GM19023 (cell line): ENCODE measurements around the gene RASL12.
"Not testable (repeated sequence)": the region's sequence is repeated elsewhere in the genome, so short reads cannot be mapped to it uniquely, and the experiment has no call there.

Source experiments
- ATAC-seq: cut with Tn5 transposase; IDR thresholded peaks from one replicate; pipeline ENCODE4 v1.9.1; 2021; ENCODE audit warnings: mild to moderate bottlenecking, moderate library complexity; ENCODE audit not compliant: unreplicated experiment

RASL12 gene

DNA sequence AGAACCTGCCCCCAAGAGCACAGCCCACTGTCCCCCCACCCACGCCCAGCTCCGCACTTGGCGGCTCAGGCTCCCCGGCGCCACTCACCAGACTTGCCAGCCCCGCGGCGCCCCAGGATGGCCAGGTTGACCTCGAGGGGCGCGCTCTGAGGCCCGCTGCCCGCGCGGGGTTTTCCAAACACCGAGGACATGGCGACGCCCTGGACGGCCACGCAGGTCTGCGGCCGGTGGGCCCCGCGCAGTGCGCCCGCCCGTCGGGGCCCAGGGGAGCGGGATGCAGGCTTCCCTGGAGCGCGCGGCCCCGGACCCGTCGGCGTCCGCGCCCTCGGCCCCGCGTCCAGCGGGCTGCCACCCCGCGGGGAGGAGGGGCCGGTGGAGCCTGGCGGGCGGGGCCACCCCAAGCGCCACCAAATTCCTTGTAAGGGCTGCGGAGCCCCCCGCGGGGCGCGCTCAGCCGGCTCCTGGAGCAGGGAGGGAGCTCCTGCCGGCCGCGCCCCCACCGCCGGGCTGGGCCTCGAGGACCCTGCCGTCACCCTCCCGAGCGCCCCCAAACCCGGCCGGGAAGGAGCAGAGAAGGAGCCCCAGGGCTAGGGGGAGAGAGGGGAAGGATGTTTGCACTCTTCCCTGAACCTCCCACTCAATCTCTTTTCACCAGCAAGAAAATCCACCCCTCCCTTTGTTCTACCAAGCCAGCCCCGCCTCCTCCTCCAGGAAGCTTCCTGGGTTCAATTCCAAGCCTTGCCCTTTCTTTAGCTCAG lies at the start of gene RASL12:
TSS of gene RASL12 (minus strand) at position 347 of the 758 bp plus-strand sequence. CDS start at position 191, 156 bp downstream.
- no peak for ATAC-seq

GRCh38 chr15:65115542-65115941 lies 47.8 kb upstream of the RASL12 start:
- ATAC-seq, result no peak

DNA sequence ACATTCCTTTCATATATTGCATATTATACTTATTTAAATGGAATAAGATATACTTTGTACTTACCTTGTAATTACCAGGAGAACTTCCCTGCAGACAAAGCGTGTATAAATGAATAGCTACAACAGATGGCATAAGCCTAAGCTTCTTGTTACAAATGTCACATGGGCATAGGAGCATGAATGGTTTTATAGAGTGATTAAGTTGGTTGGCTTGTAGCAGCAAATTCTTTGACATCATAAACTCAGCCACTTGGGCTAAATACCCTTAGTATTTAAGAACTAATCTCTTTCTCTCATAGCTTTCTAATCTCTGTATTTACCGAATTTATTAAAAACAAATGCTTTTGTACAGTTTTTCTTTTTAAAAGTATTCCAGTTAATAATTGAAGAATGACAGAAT lies 47.3 kb upstream of the RASL12 start, which contains the start of gene UBAP1L:
TSS of gene UBAP1L (minus strand) at position 115 of the 400 bp plus-strand sequence. CDS start 8,985 bp downstream, outside the sequence.
- no peak for ATAC-seq

GRCh38 chr15:65110676-65111292 lies 43.0 kb upstream of the RASL12 start:
- no peak for ATAC-seq

DNA sequence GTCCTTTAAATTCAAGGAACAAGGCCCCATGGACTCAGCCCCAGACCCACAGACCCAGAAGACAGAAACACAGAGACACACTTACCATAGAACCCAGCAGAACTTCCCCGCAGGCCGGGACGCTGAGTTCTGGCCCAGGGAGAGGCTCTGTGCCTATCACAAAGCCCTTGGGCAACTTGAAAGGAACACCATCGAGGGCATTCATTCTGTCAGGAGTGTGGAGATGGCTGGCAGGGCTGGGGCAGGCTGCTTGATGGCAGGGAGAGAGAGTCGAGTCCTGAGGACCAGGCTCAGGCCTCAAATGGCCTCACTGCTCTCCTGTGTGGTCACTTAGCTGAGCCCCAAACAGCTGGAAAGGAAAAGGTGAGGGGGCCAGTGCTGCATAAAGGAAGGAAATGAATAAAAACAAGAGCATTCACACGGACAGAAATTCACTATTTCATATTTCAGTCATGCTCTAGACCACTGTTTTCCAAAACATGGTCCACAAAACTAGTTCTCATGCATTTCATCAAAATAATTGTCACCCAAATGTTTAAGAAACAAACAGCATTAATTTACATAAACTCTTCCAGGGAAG lies 38.3 kb upstream of the RASL12 start:
- ATAC-seq, result no peak

DNA sequence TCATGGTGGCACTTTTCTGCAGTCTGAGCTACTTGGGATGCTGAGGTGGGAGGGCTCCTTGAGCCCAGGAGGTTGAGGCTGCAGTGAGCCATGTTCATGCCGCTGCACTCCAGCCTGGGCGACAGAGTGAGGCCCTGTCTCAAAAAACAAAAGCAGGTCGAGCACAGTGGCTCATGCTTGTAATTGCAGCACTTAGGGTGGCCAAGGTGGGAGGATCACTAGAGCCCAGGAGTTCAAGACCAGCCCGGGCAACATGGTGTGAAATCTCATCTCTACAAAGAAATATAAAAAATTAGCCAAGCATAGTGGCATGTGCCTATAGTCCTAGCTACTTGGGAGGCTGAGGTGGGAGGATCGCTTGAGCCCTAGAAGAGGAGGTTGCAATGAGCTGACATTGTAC lies 37.2 kb upstream of the RASL12 start:
- no peak for ATAC-seq

- no peak for ATAC-seq
These were observed 35.1 kb upstream of the RASL12 start for GRCh38 chr15:65102912-65103311.

- ATAC-seq, result no peak
These were observed 34.3 kb upstream of the RASL12 start for GRCh38 chr15:65101891-65102708.

GRCh38 chr15:65101411-65101890 lies 33.7 kb upstream of the RASL12 start:
- ATAC-seq, result no peak

DNA sequence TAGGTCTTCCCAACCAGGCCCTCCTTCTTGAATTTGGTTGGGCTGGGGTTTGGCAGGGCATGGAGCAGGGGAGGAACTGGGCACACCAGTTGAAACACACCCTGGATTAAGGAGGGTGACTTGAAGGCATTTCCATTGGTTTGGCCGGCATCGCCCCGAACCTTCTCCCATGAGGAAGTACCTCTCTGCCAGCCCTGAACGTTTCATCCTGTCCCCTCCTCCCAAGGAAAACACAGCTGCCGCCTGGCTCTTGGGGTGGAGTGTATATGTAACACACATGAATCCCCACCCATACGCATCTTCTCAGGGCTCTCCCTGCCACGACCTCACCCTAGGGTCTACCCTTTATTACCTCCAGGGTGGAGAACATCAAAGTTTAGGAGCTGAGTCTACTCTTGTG lies 32.7 kb upstream of the RASL12 start:
- ATAC-seq, result no peak

- ATAC-seq, result not testable (repeated sequence)
These were observed 32.0 kb upstream of the RASL12 start for GRCh38 chr15:65099801-65100200.

- no peak for ATAC-seq
These were observed 31.5 kb upstream of the RASL12 start for GRCh38 chr15:65099336-65099735.

DNA sequence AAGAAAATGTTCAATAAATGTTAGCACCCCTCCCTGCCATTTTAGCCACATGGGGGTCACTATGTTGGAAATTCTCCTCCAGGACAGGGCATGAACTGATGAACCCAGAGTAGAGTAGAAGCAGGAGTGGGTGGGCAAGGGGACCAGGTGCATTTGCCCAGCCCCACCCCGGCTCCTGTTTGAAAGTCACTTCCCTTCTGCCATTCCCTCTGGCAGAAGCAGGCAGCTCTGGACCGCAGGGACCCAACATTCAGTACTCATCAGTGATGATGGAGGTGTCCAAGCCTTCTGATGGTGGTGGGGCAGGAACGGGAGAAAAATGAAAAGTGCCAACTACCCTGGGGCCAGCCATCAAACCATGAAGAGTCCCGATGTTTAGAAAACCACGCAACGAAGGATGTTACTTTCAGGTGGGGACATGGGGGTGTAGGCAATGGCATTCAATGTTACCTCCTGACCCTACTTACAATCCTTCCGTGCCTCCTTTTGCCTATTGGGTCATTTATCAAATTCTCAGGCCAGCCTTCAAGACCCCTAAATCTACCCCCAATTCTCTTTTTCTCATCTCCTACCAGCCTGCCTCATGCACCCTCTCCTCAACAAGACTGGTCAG lies 30.0 kb upstream of the RASL12 start:
- ATAC-seq, result no peak

DNA sequence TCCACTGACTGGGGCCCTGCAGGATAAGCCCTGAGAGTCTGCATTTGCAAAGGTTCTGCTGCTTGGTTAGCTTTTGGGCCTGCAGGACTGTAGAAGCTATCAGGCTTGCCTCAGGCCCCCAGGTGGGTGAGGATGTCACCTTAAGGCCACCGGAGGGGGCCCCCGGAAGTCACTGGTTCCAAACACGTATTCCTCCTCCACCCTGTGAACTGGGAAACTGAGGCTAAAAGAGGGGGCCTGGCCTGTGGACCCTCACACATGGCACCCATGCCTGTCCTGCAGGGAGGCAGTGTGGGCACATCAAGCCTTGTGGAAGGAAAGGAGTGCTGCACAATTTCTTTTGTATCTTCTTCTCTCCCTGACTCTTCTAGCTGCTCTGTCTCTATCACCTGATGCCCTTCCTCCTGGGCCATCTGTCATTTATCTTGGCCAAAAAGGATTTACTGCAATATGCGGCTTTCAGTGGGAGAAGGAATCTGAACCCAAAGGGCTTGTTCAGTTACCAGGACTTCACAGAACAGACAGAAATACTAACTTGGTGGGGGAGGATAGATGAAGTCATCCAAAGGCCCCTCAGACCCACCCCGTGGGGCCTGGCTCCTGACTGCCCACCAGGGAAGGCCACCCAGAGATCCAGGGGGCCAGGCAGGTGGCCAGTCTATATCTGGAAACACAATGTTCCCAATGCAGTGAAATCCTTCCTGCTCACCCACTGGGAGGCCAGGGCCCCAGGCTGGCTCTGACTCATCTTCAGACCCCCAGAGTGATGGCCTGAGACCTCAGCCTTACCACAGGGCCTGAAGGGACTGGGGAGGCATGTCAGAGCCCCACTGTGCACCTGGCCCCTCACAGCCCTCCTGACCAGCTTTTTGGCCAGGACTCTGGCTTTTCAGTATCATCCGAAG lies 28.9 kb upstream of the RASL12 start:
- ATAC-seq, result no peak

DNA sequence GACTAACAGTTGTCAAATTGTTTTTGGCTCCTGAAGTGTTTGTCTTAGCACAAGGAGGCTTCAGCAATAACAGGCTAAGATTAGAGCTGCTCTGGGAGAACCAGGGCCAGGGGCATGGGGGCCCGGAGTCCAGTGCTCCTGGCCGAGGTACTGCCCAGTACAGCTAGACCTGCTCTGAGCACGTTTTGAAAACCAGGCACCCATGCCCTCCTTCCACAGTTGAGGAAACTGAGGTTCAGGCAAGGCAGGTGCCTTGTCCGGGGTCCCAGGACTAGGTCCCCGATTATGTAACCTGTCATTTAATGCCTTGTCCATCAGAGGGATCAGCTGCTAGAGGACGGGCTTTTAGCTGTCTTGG lies 27.9 kb upstream of the RASL12 start:
- no peak for ATAC-seq

GRCh38 chr15:65095011-65095746 lies 27.4 kb upstream of the RASL12 start:
- ATAC-seq, result no peak

GRCh38 chr15:65094294-65094995 lies 26.7 kb upstream of the RASL12 start:
- no peak for ATAC-seq

- ATAC-seq, result not testable (repeated sequence)
These were observed 26.0 kb upstream of the RASL12 start for GRCh38 chr15:65093793-65094170.
